GM12801 (cell line): Measurements from ENCODE around the gene DEFB123.

Experiments
- CTCF ChIP-seq: IDR thresholded peaks from one replicate; pipeline ENCODE4 v1.5.1; 2011; ENCODE audit warnings: control low read depth; ENCODE audit not compliant: insufficient read length; ENCODE audit errors: extremely low read depth

Gene DEFB123

GRCh38 chr20:31418307-31418706, 22.1 kb upstream of the DEFB123 start:
- TF ChIP-seq CTCF: no peak

- TF ChIP-seq CTCF: no peak
Observed at GRCh38 chr20:31425797-31426196, 14.6 kb upstream of the DEFB123 start.

GRCh38 chr20:31430568-31431115, 9.8 kb upstream of the DEFB123 start:
- TF ChIP-seq CTCF: no peak

GRCh38 chr20:31446084-31446819, 5.8 kb downstream of the DEFB123 start:
- no peak for TF ChIP-seq CTCF

GRCh38 chr20:31449511-31450414, 9.3 kb downstream of the DEFB123 start:
- TF ChIP-seq CTCF: no peak

- no peak for TF ChIP-seq CTCF
Observed at GRCh38 chr20:31452575-31452974, 12.1 kb downstream of the DEFB123 start.

- TF ChIP-seq CTCF: no peak
Observed at GRCh38 chr20:31454361-31454760, 13.9 kb downstream of the DEFB123 start.
